Ecto neural progenitor cell (in vitro differentiated cells): Measurements from ENCODE around the gene FAM222A.

ENCODE experiments used
- DNase-seq: peaks from one replicate; pipeline ENCODE4 v3.0.0-alpha.2; 2018; ENCODE audit warnings: low spot score

FAM222A gene

GRCh38 chr12:109725321-109726105 lies 11.9 kb downstream of the FAM222A start:
- DNase-seq: no peak

DNA sequence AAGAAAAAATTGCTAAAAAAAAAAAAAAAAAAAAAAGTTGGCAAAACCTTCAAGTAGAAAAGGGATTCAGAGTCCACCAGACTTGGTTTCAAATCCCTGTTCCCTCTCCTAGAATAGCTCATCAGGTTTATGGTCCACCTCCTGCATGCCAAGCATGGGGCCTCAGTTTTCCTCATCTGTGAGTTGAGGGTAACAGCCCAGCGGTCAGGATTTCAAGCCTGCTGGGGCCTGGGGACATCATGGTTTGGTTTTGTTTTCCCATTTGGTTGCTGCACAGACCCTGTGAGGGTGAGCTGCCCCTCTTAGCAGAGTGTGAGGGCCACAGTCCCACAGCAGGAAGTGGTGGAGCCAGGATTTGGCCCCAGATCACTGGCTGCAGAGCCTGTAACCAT lies 12.5 kb downstream of the FAM222A start:
- DNase-seq: no peak

GRCh38 chr12:109726511-109727038 lies 12.9 kb downstream of the FAM222A start:
- DNase-seq: no peak

DNA sequence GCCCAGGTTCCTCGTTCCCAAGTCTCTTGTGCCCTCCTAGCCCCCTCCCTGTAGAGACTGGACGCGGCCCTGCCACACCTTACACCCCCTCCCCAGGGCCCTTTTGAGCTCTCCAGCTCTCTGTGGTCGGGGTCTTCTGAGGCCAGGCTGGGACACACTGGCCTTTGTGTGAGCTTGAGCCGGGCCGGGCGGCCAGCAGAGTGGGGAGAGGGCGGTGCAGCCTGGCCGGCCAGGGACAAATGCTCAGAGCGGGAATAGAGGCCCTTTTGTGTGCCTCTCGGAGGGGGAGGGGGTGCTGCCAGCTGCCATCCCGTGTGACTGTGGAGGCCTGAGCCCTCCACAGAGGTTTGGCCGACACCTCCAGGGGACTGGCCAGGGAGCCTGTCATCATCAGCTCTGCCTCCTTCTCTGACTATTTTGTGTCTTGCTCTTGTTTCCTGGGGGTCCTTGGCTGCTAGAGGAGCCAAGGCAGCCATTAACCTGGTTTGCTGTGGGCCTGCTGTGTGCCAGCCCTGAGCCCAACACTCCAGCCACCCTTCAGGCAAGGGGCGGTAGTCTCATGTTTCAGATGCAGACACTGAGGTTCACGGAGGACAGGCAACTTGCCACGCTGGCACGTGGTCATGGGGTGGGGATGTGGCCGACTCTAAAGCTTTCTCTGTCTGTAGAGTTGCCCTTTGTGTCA lies 13.6 kb downstream of the FAM222A start:
- no peak for DNase-seq

DNA sequence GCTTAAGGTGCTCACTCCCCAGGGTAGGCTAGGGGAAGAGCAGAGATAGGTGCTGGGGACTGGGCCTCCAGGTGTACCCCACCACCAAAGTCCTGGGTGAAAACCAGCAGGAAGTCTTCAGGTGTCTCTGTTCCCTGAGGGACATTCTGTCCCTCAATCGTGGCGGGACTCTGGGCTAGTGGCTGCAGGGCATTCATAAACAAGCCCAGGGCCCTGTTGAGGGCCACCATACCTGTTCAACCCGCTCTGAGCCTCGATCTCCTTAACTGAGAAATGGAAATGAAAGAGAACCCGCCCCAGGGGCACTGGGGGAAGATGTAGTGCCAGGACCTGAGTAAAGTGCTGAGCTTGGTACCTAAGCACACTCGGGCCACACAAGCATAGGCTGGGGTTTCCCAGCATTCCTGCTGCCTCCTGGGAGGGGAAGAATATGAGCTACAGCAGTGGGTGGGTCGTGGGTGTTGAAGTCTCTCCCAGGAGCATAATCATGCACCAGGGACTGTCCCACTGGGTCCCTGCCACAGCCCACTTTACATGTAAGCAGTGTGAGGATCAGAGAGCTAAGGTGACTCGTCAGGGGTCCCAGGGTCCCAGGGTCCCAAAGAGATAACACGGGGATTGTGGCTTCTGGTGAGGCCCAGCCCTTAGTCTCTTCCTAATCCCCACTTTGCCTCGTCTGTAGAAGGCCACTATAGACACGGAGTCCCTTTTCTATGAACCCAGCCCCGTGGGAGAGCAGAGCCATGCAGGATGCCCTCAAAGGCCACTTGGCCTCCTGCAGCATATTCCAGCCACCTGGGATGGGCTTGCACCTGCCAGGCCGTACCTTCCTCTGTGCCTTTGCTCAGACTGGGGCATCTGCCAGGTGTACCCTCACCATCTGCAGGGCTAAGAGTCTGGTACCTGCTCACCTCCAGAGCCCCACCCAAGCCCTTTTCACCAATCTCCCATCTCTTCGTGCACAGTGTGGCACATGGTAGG lies 14.4 kb downstream of the FAM222A start:
- no peak for DNase-seq

DNA sequence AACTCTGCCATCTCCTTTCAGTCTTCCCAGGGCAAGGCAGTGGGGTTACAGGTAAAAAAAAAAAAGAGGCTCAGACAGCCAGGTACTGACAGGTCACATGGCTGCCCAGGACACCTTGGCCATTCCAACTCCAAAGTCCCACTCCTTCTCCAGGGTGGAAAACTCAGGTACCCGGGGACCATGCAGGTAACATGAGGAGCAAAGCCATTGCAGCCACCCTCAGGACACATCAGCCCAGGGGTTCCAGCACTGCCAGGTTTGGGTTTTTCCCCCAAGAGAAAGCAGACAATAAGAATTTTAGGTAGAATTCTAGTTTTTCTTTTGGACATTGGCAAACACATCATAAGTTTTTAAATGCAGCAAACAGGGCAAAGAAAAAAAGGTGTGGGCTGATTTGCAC lies 15.3 kb downstream of the FAM222A start:
- DNase-seq: no peak

DNA sequence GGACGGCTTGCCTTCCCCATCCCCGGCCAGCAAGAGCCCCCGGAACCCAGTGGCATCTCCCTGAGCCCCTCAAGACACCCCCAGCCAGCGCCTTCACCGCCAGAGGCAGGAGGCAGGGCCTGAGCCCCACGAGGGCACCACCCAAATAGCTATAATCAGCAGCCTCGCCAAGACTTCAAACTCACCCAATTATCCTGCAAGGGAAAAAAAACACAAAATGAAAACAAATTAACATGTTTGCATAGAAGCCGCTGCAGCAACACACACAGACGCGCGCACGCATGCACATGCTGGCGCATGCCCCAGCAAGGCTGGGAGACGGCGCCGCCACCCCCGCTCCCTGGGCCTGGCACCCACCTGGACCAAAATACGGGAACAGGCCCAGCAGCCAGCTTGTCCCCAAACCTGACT lies 15.8 kb downstream of the FAM222A start:
- DNase-seq: no peak

GRCh38 chr12:109729801-109730200 lies 16.2 kb downstream of the FAM222A start:
- DNase-seq: no peak

DNA sequence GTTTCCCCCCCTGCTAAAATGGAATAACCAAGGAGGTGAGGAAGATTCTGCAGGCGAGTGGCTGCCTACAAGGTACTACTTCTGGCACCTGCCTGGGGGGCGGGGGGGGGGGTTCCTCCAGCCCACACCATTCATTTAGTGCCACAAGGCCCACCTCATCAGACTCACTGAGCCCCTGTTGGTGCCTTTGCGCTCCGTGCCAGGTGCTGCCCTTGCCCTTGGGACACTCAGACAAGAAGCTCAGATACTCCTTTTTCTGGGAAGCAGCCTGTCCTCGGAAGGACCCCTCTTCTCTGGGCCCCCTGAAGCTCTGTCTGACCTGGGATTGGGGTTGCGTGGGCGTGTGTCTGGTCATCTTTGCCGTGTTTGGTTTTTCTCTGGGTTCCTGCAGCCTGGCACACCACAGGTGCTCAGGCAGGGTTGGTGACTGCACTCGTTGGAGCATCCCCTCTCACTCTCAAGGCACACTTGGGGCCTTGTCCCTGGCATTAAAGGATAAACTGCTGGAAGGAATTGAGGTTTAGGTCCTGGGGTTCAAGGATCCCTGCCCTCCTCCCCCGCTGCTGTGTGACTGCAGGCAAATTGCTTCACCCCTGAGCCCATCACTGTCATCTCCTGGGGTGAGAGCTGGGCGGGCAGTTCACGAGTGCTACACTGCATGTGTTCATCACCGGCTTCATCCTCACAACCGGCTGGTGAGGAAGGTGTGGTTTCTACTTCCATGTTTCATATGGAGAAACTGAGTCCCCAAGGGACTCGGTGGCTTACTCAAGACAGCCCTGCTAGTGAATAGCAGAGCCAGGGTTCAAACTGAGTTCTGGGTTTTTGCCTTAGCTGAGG lies 16.9 kb downstream of the FAM222A start:
- DNase-seq: no peak

- peak; percentile 54 for DNase-seq
These were observed 17.7 kb downstream of the FAM222A start for GRCh38 chr12:109731231-109731731.

DNA sequence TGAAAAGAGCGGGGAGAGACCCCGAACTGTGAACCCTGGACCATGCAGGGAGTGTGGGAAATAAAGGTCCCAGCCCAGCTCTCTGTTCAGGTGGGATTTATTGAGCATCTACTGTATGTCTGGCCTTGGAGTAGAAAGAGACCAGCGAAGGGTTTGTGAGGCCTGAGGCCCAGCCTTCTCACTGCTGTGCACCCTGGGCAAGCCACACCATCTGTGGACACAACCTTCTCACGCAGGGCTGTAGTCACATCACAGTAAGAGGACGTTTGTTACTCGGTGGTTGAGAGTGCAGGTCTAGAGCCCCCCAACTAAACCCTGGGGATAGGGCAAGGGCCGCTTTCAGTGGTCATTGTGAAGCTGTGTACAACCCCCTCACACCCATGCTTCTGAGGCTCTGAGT lies 18.2 kb downstream of the FAM222A start:
- peak; percentile 45 for DNase-seq

DNA sequence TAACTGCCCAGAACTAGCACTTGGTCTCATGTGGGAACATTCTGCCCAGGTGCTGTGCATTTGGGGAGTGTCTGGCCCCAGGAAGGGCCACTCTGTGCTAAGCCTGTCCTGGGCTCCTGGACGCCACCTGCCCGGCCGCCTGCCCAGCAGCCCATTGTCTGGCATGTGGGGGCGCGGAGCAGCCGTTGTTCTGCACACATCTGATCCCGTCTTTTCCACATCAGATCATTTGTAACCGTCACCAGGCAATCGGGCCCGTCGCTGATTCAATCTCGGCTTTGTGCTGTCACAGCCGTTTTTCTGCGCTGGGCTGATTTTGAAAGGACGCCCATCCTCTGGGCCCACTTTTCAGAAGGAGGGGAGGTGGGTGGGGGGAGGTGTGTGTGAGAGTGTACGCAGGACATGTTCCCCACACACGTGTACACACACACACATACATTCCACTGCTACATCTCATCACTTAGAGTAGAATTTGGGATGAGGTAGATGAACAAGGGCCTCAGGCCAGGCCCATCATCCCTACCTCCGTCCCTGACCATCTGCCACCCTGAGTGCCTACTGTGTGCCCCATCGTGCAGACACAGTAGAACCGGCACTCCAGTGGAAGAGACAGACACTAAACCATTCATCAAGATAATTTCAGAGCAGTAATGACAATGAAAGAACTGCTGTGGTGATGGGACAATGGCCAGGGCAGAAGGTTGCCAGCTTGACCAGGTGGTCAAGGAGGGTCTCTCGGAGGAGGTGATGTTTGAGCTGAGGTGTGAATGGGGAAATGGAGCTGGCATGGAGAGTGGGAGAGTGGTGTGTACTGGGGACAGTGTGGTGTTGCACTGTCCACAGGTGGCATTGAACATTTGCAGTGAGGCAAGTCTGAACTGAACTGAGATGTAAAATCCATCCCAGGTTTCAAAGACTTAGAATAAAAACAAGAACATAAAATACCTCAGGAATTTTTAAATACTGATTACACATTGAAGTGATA lies 19.0 kb downstream of the FAM222A start:
- DNase-seq: peak; percentile 58

DNA sequence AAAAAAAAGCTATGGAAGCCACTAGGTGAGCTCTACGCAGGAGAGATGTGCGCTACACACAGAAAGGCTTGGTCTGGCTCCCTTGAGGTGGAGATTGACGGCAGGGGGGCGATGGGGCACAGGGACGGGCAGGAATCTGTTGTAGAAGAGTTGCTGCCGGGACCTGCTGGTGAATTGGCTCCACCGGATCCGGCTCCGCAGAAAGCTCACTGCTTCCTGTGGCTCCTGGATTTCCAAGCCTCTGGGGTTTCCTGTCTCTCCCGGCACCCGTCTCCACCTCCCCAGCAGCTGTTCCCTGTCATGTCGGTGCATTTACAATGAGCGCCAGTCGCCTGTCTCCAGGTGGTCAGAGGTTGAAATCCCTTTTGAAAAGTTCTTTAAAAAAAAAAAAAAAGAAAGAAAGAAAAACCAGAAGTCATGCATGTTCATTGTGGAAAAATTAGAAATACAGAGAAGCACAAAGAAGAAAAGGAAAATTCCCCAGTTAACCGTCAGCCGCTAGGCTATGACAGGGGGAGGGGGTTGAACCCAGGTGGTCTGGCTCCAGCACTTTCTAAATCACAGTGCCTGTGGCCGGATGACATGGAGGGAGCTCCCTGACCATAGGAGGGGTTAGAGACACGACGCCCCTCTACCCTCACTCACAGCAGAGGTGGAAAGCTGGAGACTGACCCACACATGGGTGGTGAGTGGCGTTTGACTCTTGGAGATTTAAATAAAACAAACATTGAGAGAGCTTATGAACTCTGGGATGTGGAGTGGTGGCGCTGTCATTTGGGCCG lies 20.8 kb downstream of the FAM222A start:
- DNase-seq: peak; percentile 74

DNA sequence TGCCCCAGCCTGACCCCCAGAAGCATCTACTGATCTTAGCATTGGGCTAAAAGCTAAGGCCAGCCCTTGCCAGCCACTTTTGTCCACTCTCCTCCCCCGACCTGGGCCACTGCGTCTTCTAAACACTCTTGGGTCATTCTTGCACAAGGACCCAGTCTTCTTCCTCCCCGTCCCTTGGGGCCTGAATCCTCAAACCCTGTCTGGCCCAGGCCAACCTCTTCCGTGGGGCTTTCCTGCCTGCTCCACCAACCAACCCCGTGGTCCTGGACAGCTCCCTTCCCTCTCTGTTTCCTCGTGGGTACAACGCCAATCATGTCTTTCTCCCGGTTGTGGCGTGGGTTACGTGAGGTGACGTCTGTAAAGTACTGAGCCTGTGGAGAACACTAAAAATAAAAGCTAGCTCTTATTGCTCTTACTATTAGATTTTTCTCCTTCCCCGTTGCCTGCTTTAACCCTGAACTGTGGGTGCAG lies 21.5 kb downstream of the FAM222A start:
- DNase-seq: peak; percentile 51

GRCh38 chr12:109735825-109736551 lies 22.4 kb downstream of the FAM222A start:
- no peak for DNase-seq

DNA sequence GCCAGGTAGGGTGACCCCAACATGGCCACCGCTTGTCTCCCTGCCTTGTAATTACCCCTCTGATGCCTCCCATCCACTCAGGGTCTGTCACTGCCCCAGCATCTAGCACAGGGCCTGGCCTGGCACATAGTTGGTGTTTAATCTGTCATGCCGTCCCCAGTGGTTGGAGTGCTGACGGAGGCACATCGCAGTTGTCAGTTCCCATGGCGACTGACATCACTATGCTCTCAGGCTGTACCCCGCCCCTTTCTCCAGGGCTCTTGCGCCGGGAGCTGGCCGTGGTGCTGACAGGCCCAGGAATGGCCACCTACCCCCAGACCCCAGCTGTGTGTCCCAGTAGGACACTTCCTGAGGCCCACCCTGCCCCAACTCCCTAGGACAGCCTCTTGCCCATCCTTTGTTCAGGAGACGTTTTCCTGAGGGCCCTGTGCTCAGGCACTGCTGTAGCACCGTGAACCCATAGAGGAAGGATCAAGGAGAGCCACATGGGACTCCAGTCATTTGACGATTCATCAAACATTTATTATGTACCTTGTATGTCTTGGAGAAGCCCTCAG lies 23.0 kb downstream of the FAM222A start:
- peak; percentile 94 for DNase-seq

DNA sequence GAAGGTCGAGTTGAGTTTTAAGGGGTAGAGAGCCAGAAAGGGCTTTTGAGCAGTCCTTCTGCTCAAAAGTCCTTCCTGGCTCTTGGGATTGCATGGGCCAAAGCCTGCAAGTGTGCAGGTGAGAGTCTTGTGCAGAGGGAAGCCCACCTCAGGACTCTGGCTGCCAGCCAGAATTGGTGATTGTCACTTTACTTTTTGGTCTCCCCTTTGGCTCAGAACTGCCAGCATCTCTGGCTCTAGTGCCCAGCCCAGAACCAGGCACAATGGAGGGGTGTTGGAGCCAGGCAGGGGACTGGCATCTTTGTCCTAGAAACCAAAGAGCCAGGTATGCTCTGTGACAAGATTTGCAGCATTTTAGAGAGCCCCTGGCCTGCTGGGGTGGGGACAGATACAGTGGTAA lies 23.5 kb downstream of the FAM222A start:
- DNase-seq: no peak

GRCh38 chr12:109737631-109738030 lies 24.0 kb downstream of the FAM222A start:
- DNase-seq: peak; percentile 42
